GM18505 (cell line): ENCODE results near the gene FRAS1.
"Not testable (repeated sequence)": the region's sequence is repeated elsewhere in the genome, so short reads cannot be mapped to it uniquely, and the experiment has no call there.

ENCODE experiments used
- ATAC-seq: cut with Tn5 transposase; IDR thresholded peaks from one replicate; pipeline ENCODE4 v1.9.1; 2021; ENCODE audit not compliant: unreplicated experiment
- POLR2A ChIP-seq: IDR thresholded peaks from 4 replicates; pipeline ENCODE4 v1.6.1; 2011; ENCODE audit warnings: borderline replicate concordance; ENCODE audit not compliant: insufficient read depth, insufficient read length; ENCODE audit errors: extremely low read depth

FRAS1 gene

DNA sequence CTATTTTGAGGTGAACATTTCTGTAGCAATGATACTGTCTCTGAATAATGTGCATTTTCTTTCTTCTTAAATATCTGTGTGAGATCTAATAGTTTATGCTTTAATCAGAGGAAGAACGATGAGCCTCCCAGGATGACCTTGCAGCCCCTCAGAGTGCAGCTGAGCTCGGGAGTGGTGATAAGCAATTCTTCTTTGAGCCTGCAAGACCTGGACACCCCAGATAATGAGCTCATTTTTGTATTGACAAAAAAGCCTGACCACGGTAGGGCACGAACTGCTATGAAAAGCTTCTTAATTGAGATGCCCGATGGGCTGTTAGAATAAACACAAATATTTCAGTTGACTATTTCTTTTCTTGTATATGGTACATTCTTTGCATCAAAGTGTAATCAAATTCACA, 389.5 kb downstream of the FRAS1 start:
- no peak for TF ChIP-seq POLR2A
- ATAC-seq: no peak

DNA sequence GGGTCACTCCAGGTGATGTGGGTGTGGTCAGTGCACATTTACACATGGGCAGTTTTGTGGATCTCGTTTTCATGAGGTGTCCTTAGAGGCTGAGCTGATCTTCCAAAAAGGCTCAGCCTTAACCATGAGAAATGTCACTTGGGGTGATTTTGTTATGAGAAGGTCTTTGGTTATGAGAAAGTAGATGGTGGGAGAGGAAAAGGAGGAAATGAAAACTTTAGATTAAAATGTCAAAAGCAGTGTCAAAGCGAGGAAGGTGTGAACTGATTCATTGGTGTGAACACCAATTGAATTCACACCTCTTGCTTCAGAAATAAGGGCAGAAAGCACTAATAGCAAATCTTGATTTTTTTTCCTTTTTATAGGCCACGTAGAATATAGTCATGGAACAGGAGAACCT, 394.3 kb downstream of the FRAS1 start:
- no peak for ATAC-seq

DNA sequence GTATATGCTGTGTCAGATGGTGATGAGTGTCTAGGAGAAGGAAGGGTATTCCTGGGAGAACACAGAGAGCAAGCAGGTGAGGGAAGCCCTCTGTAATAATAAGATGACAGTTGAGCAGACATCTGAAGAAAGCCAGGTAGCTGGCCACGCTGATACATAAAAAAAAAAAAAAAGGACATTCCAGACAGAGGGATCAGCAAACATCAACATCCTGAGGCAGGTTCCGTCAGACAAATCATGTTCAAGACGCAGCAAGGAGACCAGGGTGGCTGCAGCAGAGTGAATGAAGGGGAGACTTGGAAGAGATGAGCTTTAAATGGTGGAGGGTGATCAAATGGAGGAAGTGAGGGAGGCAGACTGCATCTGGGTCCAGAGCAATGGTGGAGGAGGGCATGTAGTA, 396.9 kb downstream of the FRAS1 start:
- ATAC-seq: no peak
- no peak for TF ChIP-seq POLR2A

More for the DNA sequence above, 394.3 kb downstream of the FRAS1 start:
- no peak for TF ChIP-seq POLR2A

DNA sequence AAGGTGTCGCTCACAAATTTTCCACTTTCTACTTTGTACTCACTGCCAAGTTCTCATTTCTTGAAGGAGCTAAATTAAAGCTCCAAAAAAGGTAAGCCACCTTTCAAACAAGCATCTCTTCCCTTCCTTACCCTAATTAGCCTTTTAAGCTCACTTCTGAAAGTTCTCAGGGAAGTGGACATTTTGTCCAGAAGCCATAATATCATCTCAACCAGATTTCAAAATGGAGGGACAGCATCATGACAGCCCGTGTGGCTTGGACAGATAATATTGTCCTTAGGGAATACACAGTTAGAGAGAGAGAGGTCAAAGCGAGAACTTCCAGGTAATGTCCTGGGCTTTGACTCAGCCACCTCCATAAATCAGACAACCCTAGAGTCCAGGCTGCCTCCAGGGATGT, 400.6 kb downstream of the FRAS1 start:
- ATAC-seq: no peak
- TF ChIP-seq POLR2A: no peak

DNA sequence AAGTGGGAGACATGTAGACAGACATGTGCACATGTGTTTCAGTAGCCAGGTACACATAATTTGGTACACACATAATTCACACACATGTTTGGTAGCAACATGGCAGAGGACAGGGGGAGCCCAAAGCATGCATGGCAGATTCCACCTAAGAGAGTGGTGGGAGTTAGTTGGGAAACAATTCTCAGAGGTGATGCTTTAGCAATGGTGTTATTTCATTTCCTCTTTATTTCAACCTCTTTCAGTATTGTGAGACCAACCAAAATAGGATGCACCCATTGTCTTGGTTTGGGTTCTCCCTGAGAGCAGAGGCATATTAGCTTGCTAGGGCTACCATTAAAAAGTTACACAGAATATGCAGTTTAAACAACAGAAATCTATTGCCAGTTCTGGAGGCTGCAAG, 402.2 kb downstream of the FRAS1 start:
- ATAC-seq: no peak
- no peak for TF ChIP-seq POLR2A

DNA sequence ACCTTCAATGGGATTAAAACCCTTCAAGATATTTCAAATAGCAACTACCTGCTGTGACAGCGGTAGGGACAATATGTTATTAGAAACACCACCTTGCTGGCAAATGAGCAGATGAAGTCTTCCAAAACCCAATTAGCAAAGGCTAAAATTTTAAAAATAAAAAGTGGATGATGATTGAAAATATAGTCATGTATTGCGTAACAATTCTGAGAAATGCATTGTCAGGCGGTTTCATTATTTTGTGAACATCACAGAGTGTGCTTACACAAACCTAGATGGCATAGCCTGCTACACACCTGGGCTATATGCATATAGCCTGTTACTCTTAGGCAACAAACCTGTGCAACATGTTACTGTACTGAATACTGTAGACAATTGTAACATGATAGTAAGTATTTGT, 403.2 kb downstream of the FRAS1 start:
- no peak for TF ChIP-seq POLR2A
- ATAC-seq: no peak

DNA sequence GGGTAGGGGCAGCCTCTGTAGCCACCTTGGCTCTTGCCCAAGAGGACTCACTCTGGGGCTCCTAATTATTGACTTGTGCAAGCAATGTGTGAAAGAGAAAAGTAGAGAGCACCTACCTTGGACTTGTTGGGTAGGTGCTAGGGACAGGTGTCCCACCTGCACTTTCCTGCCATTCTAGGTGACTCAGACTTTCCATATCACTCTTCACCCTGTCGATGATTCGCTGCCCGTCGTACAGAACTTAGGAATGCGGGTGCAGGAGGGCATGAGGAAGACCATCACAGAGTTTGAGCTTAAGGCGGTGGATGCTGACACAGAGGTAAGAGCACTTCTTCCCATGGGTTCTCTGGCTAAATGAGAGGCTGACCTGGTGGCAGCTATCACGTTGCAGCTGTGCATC, 407.1 kb downstream of the FRAS1 start:
- ATAC-seq: no peak
- no peak for TF ChIP-seq POLR2A

DNA sequence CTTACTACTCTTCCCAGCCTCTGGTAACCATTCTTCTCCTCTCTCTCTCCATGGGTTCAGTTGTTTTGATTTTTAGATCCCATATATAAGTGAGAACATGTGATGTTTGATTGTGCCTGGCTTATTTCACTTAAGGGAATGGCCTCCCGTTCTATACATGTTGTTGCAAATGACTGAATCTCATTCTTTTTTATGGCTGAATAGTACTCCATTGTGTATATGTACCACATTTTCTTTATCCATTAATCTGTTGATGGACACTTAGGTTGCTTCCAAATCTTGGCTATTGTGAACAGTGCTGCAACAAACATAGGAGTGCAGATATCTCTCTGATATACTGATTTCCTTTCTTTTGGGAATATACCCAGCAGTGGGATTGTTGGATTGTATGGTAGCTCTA, 410.1 kb downstream of the FRAS1 start:
- not testable (repeated sequence) for ATAC-seq

DNA sequence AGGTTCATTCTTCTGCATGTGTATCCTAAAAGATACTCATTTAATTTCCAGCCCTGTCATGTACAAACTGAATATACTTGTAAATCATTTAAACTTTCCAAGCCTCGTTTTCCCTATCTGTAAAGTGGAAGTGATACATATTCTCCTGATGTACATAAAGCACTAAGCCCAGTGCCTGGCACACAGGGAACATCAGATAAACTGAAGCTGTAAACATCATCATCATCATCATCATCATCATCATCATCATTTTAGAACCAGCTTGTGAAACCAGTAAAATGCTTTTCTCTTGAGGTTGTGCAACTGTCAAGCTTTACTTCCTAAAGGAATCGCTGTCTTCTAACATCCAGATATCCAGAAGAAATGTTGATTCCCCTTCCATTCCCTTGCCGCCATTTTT, 411.1 kb downstream of the FRAS1 start:
- no peak for ATAC-seq
- TF ChIP-seq POLR2A: no peak

DNA sequence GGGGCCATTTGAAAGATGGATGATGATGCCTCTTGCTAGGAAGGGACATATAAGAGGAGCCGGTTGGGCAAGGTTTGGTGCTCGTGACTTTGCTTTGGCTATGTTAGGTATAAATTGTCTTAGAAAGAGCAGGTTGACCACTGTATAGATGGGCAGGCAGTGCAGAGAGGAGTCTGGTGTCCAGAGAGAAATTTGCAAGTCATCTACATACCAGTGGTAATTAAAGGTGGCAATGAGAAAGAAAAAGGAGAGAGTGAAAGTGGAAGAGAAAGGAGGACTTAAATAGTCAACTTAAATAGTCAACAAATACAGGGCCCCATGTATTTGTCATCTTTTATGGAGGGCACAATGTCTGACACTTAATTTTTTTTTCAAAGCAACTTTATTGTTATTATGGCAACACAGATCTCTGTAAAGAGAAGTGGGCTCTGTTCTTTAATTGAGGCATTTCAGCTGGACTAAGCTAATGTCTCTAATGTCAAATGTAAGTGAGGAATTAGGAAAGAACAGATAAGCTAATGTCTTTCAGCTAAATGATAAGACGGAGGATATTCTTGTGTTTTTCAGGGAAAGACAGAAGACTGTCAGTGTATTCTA, 419.1 kb downstream of the FRAS1 start:
- no peak for TF ChIP-seq POLR2A
- ATAC-seq: no peak

DNA sequence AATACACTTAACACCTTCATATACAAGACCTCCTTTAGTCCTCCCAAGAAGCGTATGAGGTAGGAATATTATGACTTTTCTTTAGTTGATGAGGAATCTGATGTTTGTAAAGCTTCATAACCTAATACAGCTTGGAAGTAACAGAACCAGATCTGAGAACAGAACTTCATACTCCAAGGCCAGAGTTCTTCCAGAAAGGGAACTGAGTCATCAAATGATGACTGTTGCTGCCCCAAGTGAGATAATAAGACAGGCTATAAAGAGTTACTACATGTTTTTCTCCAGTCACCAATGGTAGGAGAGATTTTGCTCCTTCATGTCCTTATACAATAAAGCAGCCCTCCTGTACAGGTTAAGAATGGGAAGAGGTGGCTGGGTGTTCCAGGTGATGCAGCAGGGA, 420.2 kb downstream of the FRAS1 start:
- no peak for TF ChIP-seq POLR2A
- ATAC-seq: no peak

DNA sequence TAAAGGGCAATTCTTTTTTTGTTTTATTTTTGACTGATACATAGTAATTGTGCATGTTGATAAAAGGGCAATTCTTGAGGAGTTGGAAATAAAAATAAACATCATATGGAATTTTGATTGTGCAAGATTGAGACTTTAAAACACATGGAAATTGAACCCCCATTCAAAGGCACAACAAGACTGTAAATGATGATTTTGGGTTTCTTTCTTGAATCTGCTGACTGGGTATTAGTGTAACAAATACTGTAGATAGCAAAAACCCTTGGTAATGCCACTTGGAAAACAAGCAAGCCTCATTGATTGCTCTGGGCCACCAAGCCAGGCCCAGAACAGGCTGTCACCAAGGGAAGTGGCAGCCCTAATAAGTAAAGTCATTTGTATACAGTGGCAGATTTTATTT, 421.4 kb downstream of the FRAS1 start:
- no peak for TF ChIP-seq POLR2A
- no peak for ATAC-seq

DNA sequence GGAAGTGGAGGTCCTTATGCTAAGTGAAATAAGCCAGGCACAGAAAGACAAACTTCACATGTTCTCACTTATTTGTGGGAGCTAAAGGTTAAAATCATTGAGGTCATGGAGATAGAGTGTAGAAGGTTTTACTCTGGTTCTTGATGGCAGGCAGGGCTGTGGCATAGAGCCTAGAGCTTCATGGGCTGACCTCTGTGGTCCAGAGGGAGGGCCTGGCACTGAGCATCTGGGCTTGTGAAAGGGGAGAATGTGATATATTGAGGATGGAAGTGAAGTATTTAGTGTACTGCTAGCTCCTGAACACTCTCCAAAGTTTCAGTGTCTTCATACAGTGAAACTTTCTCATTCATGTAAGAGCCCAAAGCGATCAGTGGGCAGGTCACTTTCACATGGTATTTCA, 423.2 kb downstream of the FRAS1 start:
- no peak for TF ChIP-seq POLR2A
- ATAC-seq: no peak

DNA sequence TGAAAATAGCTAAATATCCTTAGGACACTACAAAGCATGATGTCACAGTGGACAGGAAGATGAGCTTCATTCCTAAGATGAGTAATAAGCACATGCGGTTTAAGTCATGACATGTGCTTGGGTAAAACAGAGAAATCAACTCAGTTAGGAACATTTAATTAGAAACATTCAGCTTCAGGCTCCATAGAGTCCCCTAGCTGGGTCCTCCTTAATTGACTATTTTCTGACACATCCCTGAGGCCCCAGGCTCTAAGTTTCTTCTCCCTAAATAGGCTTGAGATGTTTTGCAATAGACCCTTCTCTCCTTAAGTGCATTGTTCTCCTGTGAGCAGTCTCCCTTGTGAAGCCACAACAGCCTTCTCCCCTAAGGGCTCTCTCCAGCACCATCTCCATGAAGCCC, 424.1 kb downstream of the FRAS1 start:
- no peak for ATAC-seq
- TF ChIP-seq POLR2A: no peak

DNA sequence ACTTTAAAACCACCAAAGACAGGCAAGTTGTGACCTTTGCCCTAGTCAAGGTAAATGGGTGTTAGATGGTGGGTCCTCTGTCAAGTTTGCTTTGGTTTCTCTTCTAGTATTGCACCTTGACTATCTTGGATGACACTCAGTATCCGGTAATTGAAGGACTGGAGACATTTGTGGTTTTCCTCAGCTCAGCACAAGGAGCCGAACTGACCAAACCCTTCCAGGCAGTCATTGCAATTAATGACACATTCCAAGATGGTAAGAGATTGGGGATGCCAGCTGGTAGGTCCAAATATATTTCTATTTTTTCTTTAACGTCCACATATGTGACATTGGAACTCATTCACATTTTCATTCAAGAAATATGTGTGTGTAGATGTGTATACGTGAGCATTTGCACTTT, 425.2 kb downstream of the FRAS1 start:
- TF ChIP-seq POLR2A: no peak
- no peak for ATAC-seq

DNA sequence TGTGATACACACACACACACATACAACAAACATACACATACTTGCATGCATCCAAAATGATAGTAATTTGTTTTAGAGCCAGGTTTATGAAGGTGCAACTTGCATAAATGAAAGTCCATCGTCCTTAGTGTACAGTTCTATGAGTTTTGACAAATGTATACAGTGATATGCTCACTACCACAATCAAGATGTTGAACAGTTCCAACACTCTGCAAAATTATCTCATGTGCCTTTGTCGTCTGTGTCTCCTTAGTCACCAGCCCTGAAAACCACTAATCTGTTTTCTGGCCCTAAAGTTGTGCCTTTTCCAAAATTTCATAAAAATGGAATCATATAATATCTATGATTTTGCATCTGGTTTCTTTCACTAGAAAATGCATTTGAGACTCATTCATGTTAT, 426.7 kb downstream of the FRAS1 start:
- no peak for ATAC-seq
- no peak for TF ChIP-seq POLR2A

DNA sequence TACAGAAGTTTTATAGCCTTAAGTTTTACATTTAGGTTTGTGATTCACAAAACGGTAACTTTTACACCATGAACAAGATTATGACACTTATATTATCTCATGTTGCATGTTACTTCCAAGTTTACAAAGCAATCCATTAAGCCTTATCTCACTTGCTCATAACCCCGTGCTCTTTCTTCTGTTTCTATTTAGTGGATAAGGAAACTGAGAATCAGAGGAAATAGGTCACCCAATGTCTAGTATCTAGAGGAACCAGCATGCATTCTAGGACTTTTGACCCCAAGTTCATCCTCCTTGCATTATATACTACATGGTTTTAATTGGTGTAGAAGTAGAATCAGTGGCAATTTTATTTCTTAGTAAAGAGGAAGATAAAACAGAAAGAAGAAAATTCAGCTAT, 427.5 kb downstream of the FRAS1 start:
- TF ChIP-seq POLR2A: no peak
- no peak for ATAC-seq
